IPS-18c (cell line): Measurements from ENCODE around the gene CLEC4F.
"Not testable (repeated sequence)": the region's sequence is repeated elsewhere in the genome, so short reads cannot be mapped to it uniquely, and the experiment has no call there.

Experiments
- H3K4me3 ChIP-seq: 2 replicates; pipeline ENCODE4 v1.7.0; 2013; ENCODE audit warnings: low read depth, mild to moderate bottlenecking, low read length, moderate library complexity; ENCODE audit not compliant: insufficient read depth
- H3K9me3 ChIP-seq: one replicate; pipeline ENCODE4 v1.6.1; 2013; ENCODE audit warnings: mild to moderate bottlenecking, low read length, moderate library complexity; ENCODE audit not compliant: control insufficient read depth, insufficient read depth

The CLEC4F gene

GRCh38 chr2:70797996-70798395, 22.4 kb downstream of the CLEC4F start:
- not testable (repeated sequence) for H3K9me3 ChIP-seq, H3K4me3 ChIP-seq

GRCh38 chr2:70797506-70797905, 22.9 kb downstream of the CLEC4F start:
- Histone ChIP-seq H3K9me3 (peaks cover 4% of the 10 kb centered on the region), H3K4me3 (no peak overlapping the region)

- peaks cover 4% of the 10 kb centered on the region for H3K9me3 ChIP-seq
- H3K4me3 ChIP-seq, result no peak overlapping the region
These were observed 24.1 kb downstream of the CLEC4F start for GRCh38 chr2:70796262-70796661.

GRCh38 chr2:70795164-70795995, 25.0 kb downstream of the CLEC4F start:
- H3K4me3 ChIP-seq, result no peak overlapping the region
- H3K9me3 ChIP-seq, result peaks cover 4% of the 10 kb centered on the region

- Histone ChIP-seq H3K4me3 (no peak overlapping the region), H3K9me3 (no peaks in the 10 kb centered on the region)
These were observed 26.9 kb downstream of the CLEC4F start for GRCh38 chr2:70793450-70793849.

- H3K4me3 ChIP-seq, result peak within 1 kb of the TSS; percentile 40
- H3K9me3 ChIP-seq, result no peaks in the 10 kb centered on the region
These were observed 30.1 kb downstream of the CLEC4F start, which contains the start of gene FIGLA for GRCh38 chr2:70790136-70790828. Gene FIGLA, minus strand, starts transcription at chr2:70790643. Its CDS starts 5 bp downstream, at chr2:70790638.

GRCh38 chr2:70789304-70790135, 30.9 kb downstream of the CLEC4F start:
- H3K4me3 ChIP-seq, result peak overlapping the region; percentile 40; the same call in 1 of the 2 replicates
- no peaks in the 10 kb centered on the region for H3K9me3 ChIP-seq

GRCh38 chr2:70785137-70785911, 35.1 kb downstream of the CLEC4F start:
- H3K9me3 ChIP-seq, result no peaks in the 10 kb centered on the region
- no peak overlapping the region for H3K4me3 ChIP-seq

- Histone ChIP-seq H3K9me3 (no peaks in the 10 kb centered on the region), H3K4me3 (no peak overlapping the region)
These were observed 36.1 kb downstream of the CLEC4F start for GRCh38 chr2:70784320-70784719.

GRCh38 chr2:70779911-70780545, 40.4 kb downstream of the CLEC4F start:
- Histone ChIP-seq H3K9me3 (no peaks in the 10 kb centered on the region), H3K4me3 (no peak overlapping the region)

- no peak overlapping the region for H3K4me3 ChIP-seq
- H3K9me3 ChIP-seq, result no peaks in the 10 kb centered on the region
These were observed 40.9 kb downstream of the CLEC4F start for GRCh38 chr2:70779491-70779890.

- no peak overlapping the region for H3K4me3 ChIP-seq
- H3K9me3 ChIP-seq, result no peaks in the 10 kb centered on the region
These were observed 41.7 kb downstream of the CLEC4F start for GRCh38 chr2:70778676-70779075.

- Histone ChIP-seq H3K9me3 (no peaks in the 10 kb centered on the region), H3K4me3 (no peak overlapping the region)
These were observed 42.9 kb downstream of the CLEC4F start for GRCh38 chr2:70777450-70777849.

- Histone ChIP-seq H3K9me3 (no peaks in the 10 kb centered on the region), H3K4me3 (no peak overlapping the region)
These were observed 44.1 kb downstream of the CLEC4F start for GRCh38 chr2:70776266-70776665.

- Histone ChIP-seq H3K9me3 (no peaks in the 10 kb centered on the region), H3K4me3 (no peak overlapping the region)
These were observed 45.3 kb downstream of the CLEC4F start for GRCh38 chr2:70775141-70775540.

- Histone ChIP-seq H3K4me3 (no peak overlapping the region), H3K9me3 (peaks cover 2% of the 10 kb centered on the region)
These were observed 47.8 kb downstream of the CLEC4F start for GRCh38 chr2:70772486-70773155.
